22Rv1 (cell line): ENCODE results near the gene ABCC6.

Experiments used
- ZFX ChIP-seq: fragments of 450-650 bp; IDR thresholded peaks from 2 replicates; pipeline ENCODE4 v1.6.1; 2017; ENCODE audit warnings: antibody characterized with exemption, borderline replicate concordance
- TF ChIP-seq, protein P1 (sequence below): fragments of 450-650 bp; IDR thresholded peaks from 2 replicates; pipeline ENCODE4 v1.5.1; 2017; ENCODE audit warnings: mild to moderate bottlenecking

DNA sequence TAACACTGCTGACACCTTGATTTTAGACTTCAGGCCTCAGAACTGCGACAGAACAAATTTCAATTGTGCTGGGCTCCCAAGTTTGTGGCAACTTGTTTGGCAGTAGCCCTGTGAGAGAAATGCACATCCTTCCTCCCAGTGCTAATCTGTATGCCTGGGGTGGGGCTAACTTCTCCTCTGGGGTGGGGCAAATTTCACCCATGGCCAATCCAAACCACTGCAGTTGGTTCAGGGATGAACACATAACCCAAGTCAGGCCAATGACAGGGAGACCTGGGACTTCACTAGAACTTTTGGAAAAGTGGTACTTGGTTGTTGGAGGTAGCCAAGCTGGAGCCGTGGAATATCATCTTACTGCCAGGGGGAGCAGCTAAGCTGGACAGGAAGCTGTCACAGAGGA is 56.3 kb downstream of the ABCC6 start:
- TF ChIP-seq, protein P1, sequence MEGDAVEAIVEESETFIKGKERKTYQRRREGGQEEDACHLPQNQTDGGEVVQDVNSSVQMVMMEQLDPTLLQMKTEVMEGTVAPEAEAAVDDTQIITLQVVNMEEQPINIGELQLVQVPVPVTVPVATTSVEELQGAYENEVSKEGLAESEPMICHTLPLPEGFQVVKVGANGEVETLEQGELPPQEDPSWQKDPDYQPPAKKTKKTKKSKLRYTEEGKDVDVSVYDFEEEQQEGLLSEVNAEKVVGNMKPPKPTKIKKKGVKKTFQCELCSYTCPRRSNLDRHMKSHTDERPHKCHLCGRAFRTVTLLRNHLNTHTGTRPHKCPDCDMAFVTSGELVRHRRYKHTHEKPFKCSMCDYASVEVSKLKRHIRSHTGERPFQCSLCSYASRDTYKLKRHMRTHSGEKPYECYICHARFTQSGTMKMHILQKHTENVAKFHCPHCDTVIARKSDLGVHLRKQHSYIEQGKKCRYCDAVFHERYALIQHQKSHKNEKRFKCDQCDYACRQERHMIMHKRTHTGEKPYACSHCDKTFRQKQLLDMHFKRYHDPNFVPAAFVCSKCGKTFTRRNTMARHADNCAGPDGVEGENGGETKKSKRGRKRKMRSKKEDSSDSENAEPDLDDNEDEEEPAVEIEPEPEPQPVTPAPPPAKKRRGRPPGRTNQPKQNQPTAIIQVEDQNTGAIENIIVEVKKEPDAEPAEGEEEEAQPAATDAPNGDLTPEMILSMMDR = no peak
- TF ChIP-seq ZFX = no peak
